ENCODE results near the gene IFNLR1. TPM values are rescaled to one million over a fixed set of nuclear protein-coding genes. Genes with fewer than 3 reads are reported as not detected.

IFNLR1 gene
- total RNA-seq, 1 donor from 2014 or later, result 0.47 TPM

GRCh38 chr1:24173638-24174575, 13.2 kb downstream of the IFNLR1 start:
- TF ChIP-seq CTCF (IDR thresholded peaks at IDR 0.05; ENCODE audit: partially characterized antibody, unreplicated experiment), result no peak
- DNase-seq, result no peak
- Mint-ChIP-seq H3K36me3 (ENCODE audit: unreplicated experiment) (no peaks in the 10 kb centered on the region), H3K4me3 (ENCODE audit: unreplicated experiment) (no peak overlapping the region), H3K4me1 (ENCODE audit: low read depth, unreplicated experiment) (no peaks in the 10 kb centered on the region), H3K9me3 (ENCODE audit: unreplicated experiment) (no peaks in the 10 kb centered on the region), H3K27ac (ENCODE audit: unreplicated experiment) (no peak overlapping the region), H3K27me3 (ENCODE audit: unreplicated experiment) (peaks cover 4% of the 10 kb centered on the region)

GRCh38 chr1:24172598-24172997, 14.5 kb downstream of the IFNLR1 start:
- no peak overlapping the region for H3K27ac Mint-ChIP-seq (ENCODE audit: unreplicated experiment)
- H3K4me3 Mint-ChIP-seq (ENCODE audit: unreplicated experiment), result no peak overlapping the region
- no peaks in the 10 kb centered on the region for H3K4me1 Mint-ChIP-seq (ENCODE audit: low read depth, unreplicated experiment)
- H3K9me3 Mint-ChIP-seq (ENCODE audit: unreplicated experiment), result no peaks in the 10 kb centered on the region
- H3K27me3 Mint-ChIP-seq (ENCODE audit: unreplicated experiment), result peaks cover 4% of the 10 kb centered on the region
- DNase-seq, result no peak
- no peaks in the 10 kb centered on the region for H3K36me3 Mint-ChIP-seq (ENCODE audit: unreplicated experiment)
- TF ChIP-seq CTCF (IDR thresholded peaks at IDR 0.05; ENCODE audit: partially characterized antibody, unreplicated experiment), result no peak

- no peak for TF ChIP-seq CTCF (IDR thresholded peaks at IDR 0.05; ENCODE audit: partially characterized antibody, unreplicated experiment)
- no peaks in the 10 kb centered on the region for H3K9me3 Mint-ChIP-seq (ENCODE audit: unreplicated experiment)
- no peaks in the 10 kb centered on the region for H3K36me3 Mint-ChIP-seq (ENCODE audit: unreplicated experiment)
- H3K27ac Mint-ChIP-seq (ENCODE audit: unreplicated experiment), result no peak overlapping the region
- no peaks in the 10 kb centered on the region for H3K4me1 Mint-ChIP-seq (ENCODE audit: low read depth, unreplicated experiment)
- DNase-seq, result no peak
- H3K4me3 Mint-ChIP-seq (ENCODE audit: unreplicated experiment), result no peak overlapping the region
- peaks cover 2% of the 10 kb centered on the region for H3K27me3 Mint-ChIP-seq (ENCODE audit: unreplicated experiment)
Measured at GRCh38 chr1:24169286-24169685, 17.8 kb downstream of the IFNLR1 start.

- Mint-ChIP-seq H3K4me3 (ENCODE audit: unreplicated experiment) (no peak overlapping the region), H3K9me3 (ENCODE audit: unreplicated experiment) (no peaks in the 10 kb centered on the region), H3K27ac (ENCODE audit: unreplicated experiment) (no peak overlapping the region), H3K36me3 (ENCODE audit: unreplicated experiment) (no peaks in the 10 kb centered on the region), H3K27me3 (ENCODE audit: unreplicated experiment) (peaks cover 2% of the 10 kb centered on the region), H3K4me1 (ENCODE audit: low read depth, unreplicated experiment) (no peaks in the 10 kb centered on the region)
- DNase-seq, result no peak
- TF ChIP-seq CTCF (IDR thresholded peaks at IDR 0.05; ENCODE audit: partially characterized antibody, unreplicated experiment), result no peak
Measured at GRCh38 chr1:24168245-24168644, 18.8 kb downstream of the IFNLR1 start.

GRCh38 chr1:24167008-24167407, 20.1 kb downstream of the IFNLR1 start:
- Mint-ChIP-seq H3K27ac (ENCODE audit: unreplicated experiment) (no peak overlapping the region), H3K27me3 (ENCODE audit: unreplicated experiment) (peaks cover 2% of the 10 kb centered on the region), H3K4me1 (ENCODE audit: low read depth, unreplicated experiment) (peaks cover 3% of the 10 kb centered on the region), H3K36me3 (ENCODE audit: unreplicated experiment) (no peaks in the 10 kb centered on the region), H3K9me3 (ENCODE audit: unreplicated experiment) (no peaks in the 10 kb centered on the region), H3K4me3 (ENCODE audit: unreplicated experiment) (no peak overlapping the region)
- no peak for TF ChIP-seq CTCF (IDR thresholded peaks at IDR 0.05; ENCODE audit: partially characterized antibody, unreplicated experiment)
- no peak for DNase-seq
